GM18861 (cell line): ENCODE data around the gene COG8.
A peak's percentile ranks its signal among the peaks of the same experiment; 100 is the strongest.
"Not testable (repeated sequence)": the region's sequence is repeated elsewhere in the genome, so short reads cannot be mapped to it uniquely, and the experiment has no call there.

ENCODE experiments used
- ATAC-seq: cut with Tn5 transposase; IDR thresholded peaks from one replicate; pipeline ENCODE4 v1.9.1; 2021; ENCODE audit not compliant: unreplicated experiment

Gene COG8, protein sequence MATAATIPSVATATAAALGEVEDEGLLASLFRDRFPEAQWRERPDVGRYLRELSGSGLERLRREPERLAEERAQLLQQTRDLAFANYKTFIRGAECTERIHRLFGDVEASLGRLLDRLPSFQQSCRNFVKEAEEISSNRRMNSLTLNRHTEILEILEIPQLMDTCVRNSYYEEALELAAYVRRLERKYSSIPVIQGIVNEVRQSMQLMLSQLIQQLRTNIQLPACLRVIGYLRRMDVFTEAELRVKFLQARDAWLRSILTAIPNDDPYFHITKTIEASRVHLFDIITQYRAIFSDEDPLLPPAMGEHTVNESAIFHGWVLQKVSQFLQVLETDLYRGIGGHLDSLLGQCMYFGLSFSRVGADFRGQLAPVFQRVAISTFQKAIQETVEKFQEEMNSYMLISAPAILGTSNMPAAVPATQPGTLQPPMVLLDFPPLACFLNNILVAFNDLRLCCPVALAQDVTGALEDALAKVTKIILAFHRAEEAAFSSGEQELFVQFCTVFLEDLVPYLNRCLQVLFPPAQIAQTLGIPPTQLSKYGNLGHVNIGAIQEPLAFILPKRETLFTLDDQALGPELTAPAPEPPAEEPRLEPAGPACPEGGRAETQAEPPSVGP

DNA sequence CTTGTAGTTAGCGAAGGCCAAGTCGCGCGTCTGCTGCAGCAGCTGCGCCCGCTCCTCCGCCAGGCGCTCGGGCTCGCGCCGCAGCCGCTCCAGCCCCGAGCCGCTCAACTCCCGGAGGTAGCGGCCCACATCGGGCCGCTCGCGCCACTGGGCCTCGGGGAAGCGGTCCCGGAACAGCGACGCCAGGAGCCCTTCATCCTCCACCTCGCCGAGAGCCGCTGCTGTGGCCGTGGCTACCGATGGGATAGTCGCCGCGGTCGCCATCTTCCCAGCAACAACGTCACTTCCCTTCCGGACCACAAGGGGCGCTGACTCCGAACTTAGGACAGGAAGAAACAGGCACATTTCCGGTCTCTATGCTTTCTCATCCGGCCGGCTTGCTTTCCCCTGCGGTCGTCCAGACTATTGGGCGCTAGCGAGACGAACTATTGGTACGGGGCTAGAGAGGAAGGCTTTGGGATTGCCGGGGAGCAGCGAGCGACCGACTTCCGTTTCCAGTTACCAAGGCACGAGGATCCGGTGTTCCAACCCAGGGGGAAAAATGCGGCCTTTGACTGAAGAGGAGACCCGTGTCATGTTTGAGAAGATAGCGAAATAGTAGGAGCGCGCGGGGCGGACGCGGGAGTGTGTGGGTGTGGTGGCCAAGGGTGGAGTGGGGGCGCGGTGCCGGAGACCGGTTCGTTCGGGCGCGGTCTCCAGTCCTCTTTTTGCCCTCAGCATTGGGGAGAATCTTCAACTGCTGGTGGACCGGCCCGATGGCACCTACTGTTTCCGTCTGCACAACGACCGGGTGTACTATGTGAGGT lies at the start of gene COG8, which contains the start of gene NIP7:
Gene COG8 (minus strand): TSS at position 276 of the 806 bp plus-strand sequence. CDS start 12 bp downstream, at position 264.
Gene NIP7 (plus strand): TSS at position 484 of the 806 bp plus-strand sequence. CDS start 58 bp downstream, at position 542.
- ATAC-seq = peak; percentile 75

DNA sequence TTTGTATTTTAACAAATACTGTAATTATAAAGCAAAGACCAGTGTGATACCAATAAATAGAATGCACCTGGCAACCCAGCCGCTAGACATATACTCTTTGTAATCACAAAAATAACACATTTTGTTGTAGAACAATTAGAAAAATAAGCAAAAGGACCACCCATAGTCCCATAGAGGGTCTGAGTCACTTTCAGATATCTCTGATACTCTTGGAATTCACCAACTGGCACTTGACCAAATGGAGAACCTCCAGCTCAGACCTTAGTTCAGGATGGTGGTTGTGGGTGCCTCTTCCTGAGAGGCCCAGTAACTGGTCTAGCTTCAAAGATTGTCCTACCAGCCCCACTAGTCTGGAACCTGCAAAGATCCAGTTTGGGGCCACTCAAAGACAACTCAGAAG lies 47.2 kb upstream of the COG8 start:
- no peak for ATAC-seq

DNA sequence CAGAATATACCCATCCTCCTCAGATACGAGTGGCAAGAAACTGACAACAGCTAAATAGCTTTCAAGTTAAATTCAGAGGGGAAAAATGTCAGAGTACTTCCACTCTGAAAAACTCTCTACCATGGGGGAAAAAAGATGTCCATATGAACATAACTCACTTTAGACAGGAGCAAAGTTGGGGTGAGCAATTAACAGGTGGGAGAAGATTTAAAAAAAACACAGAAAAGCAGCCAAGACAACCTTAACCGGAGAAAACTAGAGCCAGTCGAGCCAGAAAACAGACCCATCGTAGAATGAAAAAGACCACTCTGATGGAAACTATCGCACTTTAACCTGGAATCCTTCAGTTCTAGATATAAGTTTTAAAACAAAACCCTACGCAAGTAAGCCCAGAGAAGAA lies 45.6 kb upstream of the COG8 start:
- no peak for ATAC-seq

DNA sequence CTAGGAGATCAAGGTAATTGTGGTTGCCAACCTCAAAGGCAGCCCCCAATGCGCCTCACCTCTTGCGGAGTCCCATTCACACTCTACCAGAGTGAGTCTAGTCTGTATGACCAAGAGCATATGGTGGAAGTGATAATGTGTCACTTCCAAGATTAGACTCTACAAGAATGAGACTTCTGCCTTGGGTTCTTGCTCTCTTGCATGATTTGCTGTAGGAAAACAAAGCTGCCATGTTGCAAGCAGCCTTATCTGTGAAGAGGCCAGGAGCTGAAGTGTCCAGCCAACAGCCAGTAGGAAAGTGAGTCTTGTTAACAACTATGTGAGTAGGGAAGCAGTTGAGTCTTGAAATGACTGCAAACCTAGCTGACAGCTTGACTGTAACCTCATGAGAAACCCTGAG lies 43.1 kb upstream of the COG8 start:
- no peak for ATAC-seq

DNA sequence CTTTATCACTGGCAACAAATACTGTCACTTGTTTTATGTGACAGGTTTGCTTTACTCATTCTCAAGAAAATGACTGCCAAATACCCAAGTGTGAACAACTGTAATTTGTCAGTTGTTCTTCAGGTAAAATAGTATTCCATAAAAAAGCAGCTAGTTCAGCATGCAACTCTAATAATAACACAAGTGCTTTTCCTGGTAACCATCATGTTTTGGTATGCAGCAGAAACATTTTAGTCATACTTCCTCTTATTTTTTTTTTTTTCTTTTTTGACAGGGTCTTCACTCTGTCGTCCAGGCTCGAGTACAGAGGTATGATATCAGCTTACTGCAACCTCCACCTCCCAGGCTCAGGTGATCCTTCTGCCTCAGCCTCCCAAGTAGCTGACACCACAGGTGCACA lies 41.9 kb upstream of the COG8 start:
- ATAC-seq = no peak

DNA sequence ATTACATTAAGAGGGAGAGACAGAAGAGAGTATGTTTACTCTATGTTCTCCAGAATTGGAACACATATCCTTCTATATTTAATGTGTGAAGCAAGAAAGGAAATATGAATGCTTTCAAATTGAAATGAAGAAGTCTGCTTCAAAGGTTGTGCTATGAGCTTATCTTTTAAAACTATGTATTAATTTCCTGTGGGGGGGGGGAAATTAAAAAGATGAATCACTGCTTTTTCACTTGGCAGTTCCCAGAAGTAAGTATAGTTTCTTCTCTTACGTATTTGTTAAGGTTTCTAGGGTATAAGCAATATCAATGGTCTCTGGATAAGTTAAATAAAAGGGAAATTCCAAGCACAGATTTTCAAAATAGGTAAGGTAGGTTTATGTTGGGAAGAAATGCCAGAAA lies 39.4 kb upstream of the COG8 start:
- ATAC-seq = no peak

DNA sequence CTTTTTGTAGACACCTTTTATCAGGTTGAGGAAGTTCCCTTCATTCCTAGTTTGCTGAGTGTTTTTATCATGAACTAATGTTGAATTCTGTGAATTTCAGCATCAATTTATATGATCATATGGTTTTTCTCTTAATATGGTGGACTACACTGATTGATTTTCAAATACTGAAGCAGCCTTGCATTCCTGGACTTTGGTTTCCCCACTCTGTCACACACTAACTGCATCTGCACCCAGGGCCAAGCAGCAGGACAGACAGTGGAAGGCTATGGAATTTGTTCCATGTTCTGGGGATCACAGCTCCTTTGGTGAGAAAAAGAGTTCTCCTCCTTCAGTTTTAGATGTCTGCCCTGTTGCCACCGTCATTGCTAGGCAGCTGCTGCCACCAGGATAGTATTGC lies 38.7 kb upstream of the COG8 start:
- no peak for ATAC-seq

DNA sequence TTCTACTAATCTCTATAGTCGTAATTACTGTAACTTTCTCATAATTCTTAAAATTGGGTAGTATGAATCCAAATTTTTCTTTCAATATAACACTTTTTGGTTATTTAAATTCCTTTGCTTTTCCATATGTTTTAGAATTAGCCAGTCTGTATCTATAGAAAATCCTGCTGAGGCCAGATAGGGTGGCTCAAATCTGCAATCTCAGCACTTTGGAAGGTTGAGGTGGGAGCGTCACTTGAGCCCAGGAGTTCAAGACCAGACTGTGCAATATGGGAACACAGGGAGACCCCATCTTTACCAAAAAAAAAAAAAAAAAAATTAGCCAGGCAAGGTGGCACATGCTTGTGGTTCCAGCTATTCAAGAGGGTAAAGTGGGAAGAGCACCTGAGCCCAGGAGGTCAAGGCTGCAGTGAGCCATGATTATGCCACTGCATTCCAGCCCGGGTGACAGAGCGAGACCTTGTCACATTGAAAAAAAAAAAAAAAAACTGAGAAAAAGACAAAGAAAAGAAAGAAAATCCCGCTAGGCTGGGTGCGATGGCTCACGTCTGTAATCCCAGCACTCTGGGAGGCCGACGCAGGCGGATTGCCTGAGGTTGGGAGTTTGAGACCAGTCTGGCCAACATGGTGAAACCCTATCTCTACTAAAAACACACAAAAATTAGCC lies 37.2 kb upstream of the COG8 start:
- ATAC-seq = no peak

DNA sequence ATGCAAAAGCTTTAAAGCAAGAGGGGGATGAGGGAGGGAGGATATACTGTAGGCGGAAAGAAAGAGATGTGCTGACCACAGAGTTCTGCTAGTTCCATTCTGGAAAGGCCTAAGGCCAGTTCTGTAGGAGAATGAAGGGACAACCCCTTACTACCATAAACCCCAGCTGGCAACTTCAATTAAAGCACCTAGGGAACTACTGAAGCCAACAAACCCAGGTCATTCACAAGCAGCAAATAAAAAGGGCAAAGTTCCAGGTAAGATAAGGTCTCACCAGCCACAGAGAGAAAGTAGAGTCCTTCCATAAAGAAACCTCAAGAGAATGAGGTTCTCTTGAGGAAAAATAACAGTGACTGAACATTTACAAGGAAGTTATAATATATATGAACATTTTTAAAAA lies 33.7 kb upstream of the COG8 start:
- ATAC-seq = no peak

DNA sequence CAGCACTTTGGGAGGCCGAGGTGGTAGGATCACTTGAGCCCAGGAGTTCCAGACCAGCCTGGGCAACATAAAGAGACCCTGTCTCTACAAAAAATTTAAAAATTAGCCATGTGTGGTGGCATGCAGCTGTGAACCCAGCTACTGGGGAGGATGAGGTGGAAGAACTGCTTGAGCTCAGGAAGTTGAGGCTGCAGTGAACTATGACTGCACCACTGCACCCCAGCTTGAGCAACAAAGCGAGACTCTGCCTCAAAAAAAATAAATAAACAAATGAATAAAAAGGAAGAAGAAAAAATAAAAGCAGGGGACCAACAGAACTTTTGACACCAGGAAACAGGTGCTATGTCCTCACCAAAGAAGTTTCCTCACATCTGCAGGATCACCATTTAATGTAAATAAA lies 32.2 kb upstream of the COG8 start:
- ATAC-seq = no peak

DNA sequence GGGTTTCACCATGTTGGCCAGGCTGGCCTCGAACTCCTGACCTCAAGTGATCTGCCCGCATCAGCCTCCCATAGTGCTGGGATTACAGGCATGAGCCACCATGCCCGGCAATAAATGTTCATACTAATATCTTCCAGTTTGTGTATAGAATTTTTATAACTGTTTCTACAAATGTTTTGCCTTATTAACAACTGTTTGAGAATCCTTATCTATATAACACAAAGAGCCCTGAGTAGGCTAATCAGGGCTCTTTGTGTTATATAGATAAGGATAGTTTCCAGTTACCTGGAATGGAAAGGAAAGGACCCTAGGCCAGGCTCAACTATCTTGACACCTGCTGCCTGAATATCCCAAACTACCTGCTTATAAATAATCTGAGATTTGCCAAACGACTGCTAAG lies 29.5 kb upstream of the COG8 start:
- no peak for ATAC-seq

DNA sequence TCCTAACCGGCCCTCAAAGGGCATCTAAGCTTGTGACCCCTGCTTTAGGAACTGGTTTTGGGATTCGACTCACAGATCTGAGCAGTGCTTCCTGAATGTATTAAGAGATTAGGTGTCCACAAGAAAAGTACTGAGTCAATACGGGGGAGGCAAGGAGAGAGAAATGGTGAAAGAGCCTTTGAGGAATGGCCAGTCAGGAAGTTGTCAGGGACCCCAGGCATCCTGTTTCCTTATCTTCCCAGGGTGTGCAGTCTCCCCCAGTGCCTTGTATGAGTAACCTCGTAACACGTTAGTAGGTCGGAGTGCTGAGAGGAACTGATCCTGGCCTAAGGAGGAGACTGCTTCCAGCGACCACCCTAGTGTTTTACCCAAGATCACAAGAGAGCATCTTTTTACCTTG lies 28.6 kb upstream of the COG8 start:
- ATAC-seq = no peak

DNA sequence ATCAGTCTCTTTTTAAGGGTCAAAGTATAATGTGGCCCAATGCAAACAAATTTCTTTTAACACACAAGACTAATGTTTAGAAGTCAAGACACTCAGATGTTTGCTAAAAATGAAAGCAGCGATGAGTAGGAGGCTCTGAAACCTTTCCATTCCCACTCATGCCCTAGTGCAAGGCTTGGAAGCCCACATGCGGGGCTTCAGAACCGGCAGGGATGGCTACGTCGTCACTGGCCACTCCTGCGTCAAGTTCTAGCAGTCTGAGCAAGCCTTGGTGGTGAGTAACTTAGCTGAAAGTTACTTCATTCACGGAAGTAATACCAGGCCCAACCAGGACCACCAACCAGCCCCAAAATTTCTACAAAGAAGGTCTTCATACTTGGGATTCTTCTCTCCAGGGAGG lies 27.1 kb upstream of the COG8 start:
- no peak for ATAC-seq

DNA sequence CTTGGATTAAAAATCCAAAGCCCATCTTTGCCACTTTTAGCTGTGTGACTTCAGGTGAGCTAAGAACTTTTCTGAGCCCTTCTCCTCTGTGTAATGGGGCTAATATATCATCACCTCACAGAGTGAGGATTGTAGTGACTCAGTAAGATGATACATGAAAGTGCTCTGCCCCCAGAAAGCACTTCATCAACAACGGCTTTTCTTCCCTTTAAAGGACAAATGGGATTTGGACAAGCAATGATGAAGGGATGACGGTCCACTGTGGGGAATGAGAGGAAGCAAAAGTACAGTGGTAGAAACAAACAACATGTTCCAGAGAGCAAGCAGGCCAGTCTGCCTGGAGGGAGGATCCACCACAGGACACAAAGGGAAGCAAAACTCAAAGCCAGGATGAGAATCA lies 26.5 kb upstream of the COG8 start:
- no peak for ATAC-seq

DNA sequence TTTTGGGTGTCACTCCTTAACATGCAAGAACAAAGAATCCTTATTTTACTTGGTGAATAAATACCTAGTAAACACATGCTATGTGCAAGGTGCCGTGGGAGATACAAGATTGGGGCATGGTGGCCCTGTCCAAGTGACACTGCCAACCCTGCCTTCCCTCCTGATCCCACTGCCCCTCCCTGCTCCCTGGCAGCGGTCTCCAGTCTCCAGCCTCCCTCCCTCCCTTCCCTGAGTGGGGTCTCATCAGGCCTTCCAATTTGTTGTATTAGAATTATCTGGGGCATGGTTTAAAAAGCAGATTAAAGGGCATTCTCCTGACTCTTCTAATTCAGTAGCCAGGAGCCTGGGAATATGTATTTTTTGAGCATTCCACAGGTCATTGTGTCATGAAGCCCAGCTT lies 24.7 kb upstream of the COG8 start:
- no peak for ATAC-seq

DNA sequence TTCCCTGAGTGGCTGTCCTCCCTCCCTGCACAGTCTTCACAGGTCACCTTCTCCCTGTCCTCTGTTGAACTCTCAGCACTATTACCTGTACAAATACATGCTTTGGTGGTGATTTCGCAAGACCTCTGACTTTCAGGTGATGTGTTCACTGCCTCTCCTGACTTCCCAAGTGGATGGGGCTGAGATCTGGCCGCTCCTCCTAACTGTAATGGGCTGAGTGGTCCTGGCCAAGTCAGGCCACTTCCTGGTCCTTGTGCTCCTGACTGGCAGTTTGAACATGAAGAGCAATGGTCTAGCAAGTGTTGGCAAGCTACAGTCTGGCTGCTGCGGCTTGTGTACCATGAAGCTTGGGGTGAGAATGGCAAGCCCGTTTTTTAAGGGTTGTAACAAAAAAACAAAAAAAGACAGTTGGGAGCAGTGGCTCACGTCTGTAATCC lies 23.9 kb upstream of the COG8 start:
- ATAC-seq = no peak

DNA sequence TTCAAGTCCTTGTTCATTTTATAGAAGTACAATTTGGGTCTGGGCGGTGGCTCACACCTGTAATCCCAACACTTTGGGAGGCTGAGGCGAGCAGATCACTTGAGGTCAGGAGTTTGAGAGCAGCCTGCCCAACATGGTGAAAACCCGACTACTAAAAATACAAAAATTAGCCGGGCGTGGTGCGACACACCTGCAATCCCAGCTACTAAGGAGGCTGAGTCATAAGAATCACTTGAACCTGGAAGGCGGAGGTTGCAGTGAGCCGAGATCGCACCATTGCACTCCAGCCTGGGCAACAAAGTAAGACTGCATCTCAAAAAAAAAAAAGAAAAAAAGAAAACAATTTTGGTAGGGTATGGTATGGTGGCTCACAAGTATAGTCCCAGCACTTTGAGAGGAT lies 20.7 kb upstream of the COG8 start:
- ATAC-seq = not testable (repeated sequence)

DNA sequence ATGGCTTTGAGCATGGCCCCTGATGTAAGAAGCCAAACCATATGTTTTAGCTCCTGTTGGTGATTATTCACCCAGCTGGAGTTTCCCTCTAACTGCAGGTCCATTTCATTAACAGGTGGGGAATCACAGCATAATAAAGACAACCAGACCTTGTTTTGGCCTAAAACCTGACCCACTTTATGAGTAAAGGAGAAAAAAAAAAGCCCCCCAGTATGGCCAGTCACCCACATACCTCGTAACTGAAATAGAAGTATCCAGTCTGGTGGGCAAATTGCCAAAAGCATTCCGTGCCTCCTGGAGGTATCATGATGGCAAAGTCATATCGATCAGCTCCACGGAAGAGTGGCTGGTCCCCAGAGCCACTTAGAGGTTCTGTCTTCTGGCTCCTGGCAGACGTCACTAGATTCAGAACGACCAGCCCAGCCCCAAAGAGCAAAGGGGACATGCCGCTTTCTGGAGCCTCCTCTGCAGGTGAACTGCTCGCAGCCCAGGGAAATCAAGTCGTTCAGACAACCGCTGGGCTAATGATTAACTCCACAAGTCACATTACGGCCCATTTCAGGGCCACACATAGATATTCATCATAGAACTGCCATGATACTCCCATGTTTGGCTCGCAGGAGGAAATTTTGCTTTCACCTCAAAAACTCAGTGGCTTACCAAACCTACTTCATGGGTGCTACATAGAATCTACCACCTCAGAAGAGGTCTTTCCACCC lies 12.1 kb upstream of the COG8 start, which contains the start of gene TMED6:
Gene TMED6 (minus strand): TSS at position 478 of the 719 bp plus-strand sequence. CDS start 33 bp downstream, at position 445.
- ATAC-seq = no peak

DNA sequence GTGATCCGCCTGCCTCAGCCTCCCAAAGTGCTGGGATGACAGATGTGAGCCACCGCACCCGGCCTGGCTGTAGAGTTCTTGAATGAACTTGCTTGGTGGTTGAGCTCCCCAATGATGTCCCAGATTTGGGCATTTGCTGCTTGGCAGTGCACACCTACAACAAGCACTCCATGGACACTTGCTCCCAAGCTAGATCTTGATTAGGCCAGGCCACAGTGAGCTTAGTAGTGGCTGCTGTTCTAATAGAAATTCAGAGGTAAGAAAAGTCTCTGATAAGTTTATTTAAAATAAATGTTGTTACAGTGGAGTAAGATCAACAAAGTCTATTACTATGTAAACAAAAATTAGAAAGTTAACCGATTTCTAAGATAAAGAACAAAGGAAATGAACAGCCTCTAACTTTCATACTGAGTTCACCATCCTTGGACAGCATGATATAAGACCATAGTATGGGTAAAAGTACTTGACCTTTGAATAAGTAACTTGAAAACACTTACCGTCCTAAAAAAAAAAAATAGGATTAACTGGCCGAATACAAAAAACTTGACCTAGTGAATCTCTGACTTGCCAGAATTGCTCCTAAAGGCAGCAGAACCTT lies 11.3 kb upstream of the COG8 start:
- no peak for ATAC-seq

DNA sequence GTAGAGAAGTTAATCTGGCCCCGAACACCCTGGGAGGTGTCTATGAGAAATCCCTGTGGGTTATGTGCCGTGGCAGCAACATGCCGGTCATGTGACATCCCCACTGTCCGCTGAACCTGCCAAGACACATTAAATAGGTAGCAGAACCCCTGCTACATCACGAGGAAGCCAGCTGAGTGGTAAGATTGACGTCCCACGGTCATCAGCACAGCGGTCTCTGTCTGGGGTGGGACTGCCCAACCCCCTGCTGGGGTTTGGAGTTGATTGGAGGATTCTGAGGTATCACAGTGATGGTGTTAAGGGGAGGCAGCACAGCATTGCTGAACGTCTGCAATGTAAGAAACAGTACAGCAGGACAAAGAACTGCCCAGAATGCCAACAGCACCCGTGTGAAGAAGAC lies 10.2 kb upstream of the COG8 start:
- no peak for ATAC-seq
